GM18499 (cell line): ENCODE data around the gene CPPED1.

ENCODE experiments used
- ATAC-seq: cut with Tn5 transposase; IDR thresholded peaks from one replicate; pipeline ENCODE4 v1.9.1; 2021; ENCODE audit warnings: moderate number of reproducible peaks; ENCODE audit not compliant: insufficient read depth, unreplicated experiment

Gene CPPED1

DNA sequence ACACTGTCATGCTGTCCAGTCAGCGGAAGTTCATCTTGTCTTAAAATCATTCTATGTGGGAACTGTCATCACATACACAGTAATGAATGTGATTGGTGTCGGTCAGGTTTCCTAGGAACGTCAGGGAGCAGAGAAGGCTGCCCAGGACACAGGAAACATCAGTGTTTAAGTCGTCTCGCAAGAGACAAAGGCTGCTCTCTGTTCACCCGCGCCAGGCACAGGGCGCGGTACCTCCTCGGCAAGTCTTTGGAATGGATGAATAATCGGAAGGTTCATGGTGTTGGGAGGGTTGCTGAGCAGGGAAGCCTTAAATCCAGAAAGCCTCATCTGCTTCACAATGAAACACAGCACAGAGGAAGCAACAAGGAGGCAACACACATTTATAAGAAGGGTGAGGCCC lies 148.2 kb downstream of the CPPED1 start:
- no peak for ATAC-seq

DNA sequence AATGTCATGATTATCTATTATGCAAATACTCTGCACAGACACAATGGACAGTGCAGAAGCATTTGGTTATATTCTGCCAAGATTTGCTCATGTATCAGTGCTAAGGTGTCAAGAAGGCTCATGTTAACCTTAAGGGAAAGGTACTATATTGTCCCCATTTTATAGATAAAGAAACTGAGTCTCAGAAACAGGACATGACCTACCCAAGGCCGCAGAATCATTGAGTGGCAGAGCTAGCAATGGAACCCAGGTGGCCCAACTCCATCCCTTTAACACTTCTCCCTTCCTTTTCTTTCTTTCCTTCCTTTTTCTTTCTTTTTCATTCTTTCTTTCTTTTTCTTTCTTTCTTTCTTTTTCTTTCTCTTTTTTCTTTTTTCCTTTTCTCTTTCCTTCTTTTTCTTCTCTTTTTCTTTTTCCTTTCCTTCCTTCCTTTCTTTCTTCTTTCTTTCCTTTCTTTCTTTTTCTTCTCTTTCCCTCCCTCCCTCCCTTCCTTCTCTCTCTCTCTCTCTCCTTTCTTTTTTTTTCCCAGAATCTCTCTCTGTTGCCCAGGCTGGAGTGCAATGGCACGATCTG lies 149.8 kb downstream of the CPPED1 start:
- no peak for ATAC-seq

DNA sequence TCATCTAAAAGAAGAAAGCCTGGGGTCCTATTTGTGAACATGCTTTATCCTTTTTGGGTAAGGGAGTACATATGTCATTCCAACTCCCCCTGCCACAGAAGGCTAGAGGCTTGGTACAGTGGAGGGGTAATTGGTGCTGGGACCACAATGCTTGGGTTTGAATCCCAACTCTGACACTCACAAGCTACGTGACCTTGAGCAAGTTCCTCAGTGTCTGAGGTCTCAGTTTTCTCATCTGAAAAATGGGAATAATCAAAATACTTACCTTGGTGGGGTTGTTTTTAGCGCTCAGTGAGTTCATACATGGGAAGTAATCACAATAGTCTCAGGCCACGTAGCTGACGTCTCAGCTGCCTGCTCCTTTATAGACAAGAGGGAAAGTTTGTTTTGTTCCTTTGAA lies 150.8 kb downstream of the CPPED1 start:
- ATAC-seq: no peak

DNA sequence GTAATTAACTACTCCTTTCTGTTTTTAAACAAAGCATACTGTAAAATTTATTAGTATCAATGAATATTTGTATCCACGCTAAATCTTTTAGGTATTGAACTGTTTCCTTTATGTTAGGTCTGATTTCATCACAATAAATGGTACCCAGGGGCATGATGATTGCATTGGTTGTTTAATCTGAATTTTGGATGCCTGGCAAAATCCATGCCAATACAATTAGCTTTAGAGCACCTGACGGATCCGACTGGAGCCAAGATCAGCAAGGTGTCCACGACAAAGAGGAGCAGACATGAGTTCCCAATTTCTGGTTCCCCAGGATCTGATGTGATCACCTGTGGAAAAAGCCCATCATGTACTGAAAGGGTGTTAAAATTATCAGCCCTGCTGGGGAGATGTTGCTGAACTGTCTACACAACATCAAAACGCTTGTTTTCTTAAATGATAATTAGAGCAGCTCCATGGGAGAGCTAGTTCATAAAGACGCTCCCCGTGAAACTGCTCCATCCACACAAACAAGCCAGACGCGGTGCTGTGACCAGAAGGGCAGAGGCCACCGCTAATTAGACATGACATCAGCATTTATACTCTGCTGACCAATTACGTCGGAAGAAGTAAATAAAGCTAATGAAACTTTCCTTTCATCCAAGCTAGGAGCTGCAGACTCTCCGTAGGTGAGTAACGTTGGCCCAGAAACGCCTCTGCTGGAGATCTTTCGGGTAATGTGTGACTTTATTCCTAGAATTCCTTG lies 151.7 kb downstream of the CPPED1 start:
- no peak for ATAC-seq

DNA sequence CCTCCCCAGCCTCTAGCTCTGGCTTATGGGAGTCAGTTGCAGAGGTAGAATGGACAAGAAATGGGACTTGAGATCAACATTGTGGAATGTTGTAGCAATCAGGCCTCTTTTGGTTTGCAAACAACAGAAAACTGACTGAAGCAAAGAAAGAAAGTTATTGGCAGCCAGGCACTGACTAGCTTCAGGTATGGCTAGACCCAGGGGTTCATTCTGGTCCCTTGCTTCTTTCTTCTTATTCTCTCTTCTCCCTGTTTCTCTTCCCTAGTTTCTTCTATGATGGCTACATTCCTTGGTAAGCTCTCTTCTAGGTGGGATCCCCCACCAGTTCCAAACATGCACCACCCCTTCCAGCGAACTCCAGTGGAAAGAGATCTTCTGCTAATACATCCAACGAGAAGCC lies 154.3 kb downstream of the CPPED1 start:
- no peak for ATAC-seq

DNA sequence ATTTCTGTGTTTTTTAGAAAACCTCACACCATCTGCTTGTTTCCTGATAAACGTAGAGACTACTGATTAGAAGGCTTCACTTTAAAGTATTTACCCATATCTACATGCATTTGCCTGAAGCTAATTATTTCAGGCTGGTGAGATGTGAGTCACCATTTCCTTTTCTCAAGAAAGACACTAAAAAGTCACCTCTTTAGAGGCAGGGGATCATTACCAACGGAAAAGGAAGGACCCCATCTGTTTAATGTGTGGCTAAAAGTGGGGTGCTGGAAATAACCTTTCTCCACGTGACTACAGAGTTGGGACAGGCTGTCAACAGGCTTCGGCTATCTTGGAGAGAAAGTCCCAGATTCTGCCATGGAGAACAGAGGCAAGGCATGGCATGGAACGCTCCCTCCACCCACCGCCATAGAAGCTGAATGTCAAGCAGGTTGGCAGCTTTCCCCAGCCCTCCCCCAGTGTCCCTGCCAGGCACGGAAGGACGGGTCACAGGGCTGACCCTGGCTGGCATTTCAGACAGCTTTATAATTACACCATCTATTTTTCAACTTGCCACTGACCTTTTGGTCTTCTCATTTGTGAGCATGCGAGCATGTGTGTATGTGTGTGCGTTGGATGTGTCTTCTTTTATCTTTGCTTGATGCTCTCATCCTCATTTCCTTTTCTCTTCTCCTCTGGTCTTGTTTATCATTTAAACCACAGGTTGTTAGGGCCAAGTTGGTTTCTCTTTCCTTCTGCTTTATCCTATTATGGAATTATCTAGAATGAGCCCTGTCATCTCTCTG lies 157.0 kb downstream of the CPPED1 start:
- ATAC-seq: no peak

DNA sequence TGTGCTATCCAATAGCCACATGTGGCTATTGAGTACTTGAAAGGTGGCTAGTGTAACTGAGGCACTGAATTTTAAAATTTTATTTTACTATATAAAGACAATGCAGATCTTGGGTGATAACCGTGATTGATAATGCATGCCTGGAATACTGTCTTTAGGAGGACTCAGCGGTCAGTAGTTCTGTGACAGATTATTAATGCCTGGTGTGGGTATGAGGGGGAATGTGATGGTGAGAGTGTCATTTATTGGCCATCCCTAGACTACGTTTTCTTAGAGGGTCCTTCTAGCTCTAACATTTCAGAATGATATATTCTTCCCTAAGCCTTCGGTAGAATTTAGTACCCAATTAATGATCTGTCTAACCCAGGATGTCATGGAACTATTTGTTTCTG lies 157.6 kb downstream of the CPPED1 start:
- ATAC-seq: no peak

DNA sequence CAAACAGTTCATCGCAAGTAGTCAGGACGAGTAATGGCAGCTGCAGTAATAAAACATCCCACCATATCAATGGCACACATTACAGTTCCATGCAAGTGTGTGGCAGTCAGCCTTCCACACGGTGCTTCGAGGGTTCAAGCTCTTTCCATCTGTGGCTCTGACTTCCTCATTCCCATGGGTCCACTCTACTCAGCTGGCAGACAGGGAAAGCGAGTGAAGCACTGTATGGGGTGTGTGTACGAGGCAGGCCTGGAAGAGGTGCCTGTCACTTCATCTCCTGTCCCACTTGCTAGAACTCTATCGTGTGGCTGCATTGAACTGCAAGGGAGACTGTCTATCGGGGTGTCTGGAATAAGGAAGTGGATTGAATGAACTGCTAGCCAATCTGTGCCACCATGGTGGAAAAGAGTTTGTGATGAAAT lies 160.6 kb downstream of the CPPED1 start:
- ATAC-seq: no peak

DNA sequence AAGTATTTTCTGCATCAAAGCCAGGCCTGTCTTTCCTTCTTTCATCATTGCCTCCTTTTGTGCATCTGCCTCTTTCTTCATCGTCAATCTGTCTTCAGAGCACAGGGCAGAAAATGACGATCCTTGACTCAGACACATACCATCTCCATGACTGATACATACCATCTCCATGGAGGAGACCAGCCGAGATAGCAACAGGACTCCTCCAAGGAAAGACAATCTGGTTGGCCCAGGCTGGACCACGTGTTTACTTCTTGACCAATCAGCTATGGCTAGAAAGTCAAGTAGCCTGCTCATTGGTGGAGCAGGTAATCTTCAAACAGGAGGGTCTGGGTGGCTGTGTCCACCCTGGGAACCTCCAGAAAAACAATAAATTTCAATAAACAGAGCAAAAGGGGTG lies 164.6 kb downstream of the CPPED1 start:
- ATAC-seq: no peak

DNA sequence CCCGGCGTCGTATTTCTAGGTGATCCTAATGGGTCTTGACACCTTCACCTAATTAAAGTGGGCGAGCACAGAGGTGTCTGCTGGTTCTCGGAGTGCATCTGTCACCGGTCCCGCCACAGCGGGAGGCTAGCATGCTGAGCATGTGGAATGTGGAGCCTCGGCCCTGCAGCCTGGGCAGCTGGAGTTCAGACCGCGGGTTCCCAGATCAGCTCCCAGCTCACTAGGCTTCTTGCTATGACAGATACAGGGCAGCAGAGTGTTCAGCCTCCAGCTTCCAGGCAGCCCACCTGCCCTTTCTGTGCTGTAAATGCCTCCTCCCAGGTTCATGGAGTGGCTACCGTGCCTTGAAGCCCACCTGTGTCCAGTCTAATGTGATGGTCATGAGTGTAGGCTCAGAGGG lies 166.7 kb downstream of the CPPED1 start:
- no peak for ATAC-seq

DNA sequence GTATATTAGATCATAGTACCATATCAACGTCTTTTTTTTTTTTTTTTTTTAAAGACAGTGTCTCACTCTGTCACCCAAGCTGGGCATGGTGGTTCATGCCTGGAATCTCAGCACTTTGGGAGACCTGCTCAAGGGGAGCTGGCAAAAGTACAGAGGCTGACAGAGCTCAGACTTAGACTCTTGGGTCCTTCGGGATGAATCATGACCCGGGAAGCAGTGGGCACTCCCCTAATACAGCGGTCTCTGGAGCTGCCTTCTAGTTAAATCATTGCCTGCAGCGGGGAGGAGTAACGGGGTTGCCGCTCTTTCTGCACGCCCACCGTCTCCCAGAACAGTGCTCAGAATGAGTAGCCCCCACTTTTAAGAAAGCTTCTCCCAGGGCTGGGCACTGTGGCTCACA lies 174.4 kb downstream of the CPPED1 start:
- ATAC-seq: no peak

DNA sequence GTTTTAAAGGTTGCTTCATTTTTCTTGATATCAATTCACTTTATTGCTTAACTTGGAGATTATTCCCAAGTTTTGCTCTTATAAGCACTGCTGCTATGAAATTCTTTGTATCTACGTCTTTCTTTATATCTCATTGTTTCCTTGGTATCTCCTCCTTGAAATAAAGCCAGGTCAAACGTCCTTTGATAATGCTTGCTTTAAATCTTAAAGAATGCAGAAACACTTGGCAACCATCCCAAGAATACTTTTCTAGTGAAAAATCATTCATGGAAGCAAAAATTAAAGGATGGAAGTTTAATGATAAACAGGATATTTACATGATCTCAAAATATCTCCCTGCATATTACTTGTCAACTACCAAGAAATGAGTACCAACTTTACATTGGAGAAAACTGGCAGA lies 175.2 kb downstream of the CPPED1 start:
- ATAC-seq: no peak

DNA sequence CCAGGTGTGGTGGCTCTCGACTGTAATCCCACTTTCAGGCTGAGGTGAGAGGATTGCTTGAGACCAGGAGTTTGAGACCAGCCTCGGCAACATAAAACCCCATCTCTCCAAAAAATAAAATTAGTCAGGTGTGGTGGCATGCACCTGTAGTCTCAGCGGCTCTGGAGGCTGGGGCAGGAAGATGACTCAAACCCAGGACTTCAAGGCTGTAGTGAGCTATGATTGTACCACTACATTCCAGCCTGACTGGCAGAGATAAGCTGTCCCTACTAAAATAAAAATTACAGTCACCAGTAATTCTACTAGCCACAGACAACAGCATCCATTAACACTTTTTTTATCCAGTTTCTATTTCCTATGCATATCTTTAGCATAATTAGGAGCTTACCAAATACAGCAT lies 176.3 kb downstream of the CPPED1 start:
- no peak for ATAC-seq

DNA sequence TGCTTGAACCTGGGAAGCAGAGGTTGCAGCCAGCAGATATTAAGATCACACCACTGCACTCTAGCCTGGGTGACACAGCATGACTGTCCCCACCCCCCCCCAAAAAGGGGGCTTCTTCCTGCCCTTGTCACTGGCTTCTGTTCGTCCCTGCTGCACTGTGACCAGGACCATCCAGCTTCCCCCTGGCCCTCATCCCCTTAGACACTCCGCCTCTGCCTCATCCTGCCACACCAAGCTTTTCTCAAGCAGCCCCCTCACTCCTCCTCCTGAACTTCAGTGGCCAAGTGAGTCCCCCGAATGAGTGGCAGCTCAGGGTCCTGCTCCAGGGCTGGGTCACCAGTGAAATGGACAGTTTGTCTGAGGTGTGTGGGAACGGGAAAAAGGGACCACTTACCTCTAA lies 177.3 kb downstream of the CPPED1 start:
- no peak for ATAC-seq

DNA sequence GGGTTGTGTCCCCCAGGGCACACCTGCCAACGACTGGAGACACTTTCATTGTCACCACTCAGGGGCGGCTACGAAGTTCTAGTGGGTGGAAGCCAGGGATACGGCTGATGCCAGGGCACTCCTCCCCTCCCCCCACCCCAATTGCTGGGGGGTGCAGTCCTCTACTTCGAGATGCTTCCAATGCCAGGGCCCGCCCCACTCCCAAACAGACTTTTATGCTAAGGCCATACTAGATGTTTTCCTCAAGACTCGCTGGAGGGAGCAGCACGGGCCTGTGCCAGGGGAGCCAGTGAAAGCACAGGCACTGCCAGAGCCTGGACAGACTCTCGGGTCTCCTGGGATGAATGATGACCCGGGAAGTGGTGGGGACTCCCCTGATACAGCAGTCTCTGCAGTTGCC lies 178.0 kb downstream of the CPPED1 start:
- ATAC-seq: no peak

DNA sequence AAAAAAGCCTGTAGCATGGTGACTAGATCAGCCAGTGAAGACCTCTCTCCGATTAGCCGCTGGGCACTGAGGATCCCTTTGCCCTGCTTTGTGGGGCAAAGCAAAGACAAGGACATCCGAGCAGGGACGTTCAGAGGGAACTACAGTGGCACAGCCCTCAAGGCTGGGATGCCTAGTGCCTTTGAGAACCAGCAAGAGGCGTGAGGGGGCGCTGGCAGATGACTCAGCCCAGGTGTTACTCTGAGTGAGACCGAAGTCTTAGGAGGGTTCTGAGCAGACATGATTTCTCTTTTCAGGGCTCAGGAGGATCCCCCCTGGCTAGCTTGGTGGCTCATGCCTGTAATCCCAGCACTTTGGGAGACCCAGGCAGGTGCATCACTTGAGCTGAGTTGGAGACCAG lies 178.6 kb downstream of the CPPED1 start:
- no peak for ATAC-seq

DNA sequence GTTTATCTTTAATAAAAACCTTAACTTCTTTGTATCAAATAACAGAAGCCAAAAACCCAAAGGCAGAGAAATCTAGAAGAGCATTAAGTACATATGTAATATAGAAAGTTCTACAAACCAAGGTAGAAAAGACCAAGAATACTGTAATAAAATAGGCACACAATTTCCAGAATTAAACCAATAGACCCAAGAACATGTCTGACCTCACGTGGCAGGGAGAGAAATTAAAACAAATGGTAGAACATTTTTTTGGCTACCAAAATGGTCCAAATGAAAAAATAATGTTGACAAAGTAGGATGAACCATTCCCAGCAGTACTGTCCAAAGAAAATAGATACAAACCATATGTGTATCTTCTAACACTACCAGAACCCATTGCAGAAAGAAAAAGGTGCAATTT lies 183.5 kb downstream of the CPPED1 start:
- no peak for ATAC-seq

DNA sequence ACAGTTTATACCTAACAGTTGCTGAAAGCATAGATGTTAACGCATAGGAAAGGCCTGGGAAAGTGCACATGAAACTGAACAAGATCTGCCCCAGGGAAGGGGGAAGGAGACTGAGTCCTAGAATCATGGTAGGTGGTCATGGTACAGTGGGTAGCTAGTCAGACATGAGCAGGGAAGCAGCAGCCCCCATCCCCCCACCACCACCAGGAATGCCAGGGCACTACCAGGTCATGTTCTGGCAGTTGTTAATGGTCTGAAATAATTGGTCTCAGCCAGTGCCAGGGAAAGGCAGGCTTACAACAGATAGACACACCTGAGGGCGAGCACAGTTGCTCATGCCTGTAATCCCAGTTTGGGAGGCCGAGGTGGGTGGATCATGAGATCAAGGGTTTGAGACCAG lies 185.2 kb downstream of the CPPED1 start:
- no peak for ATAC-seq

DNA sequence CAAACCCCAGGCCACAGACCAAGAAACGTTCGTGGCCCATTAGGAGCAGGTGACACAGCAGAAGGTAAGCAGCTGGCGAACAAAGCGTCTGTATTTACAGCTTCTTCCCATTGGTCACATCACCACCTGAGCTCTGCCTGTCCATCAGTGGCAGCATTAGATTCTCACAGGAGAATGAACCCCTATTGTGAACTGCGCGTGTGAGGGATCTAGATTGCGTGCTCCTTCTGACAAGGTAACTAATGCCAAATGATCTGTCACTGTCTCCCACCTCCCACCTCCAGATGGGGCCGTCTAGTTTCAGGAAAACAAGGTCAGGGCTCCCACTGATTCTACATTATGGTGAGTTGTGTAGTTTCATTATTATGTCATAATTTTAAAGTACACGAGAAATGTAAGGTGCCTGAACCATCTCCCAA lies 186.3 kb downstream of the CPPED1 start:
- ATAC-seq: no peak

DNA sequence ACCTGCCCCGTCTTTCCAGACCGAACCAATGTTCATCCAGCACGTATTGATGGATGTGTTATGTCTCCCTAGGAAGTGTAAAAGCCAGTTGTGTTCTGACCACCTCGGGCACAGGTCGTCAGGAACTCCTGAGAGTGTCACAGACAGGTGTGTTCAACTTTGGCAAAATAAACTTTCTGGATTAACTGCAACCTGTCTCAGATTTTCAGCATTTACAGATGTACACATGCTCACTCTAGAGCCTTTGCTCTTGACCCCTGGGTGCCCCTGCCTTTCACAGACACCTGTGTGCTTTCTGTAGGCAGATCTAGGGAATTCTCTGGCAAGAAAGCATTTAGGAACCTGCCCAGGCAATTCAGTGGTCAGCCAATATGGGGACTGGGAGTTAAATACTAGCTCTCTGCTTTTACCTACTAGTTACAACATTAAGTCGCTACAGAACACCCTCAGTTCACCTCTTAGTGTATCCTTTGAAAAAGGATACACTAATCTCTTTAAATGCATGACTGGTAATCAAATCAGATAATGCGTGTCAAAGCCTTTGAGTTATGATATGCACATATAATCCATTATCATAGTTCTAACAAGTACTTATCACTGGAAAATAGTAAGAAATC lies 188.9 kb downstream of the CPPED1 start:
- ATAC-seq: no peak

DNA sequence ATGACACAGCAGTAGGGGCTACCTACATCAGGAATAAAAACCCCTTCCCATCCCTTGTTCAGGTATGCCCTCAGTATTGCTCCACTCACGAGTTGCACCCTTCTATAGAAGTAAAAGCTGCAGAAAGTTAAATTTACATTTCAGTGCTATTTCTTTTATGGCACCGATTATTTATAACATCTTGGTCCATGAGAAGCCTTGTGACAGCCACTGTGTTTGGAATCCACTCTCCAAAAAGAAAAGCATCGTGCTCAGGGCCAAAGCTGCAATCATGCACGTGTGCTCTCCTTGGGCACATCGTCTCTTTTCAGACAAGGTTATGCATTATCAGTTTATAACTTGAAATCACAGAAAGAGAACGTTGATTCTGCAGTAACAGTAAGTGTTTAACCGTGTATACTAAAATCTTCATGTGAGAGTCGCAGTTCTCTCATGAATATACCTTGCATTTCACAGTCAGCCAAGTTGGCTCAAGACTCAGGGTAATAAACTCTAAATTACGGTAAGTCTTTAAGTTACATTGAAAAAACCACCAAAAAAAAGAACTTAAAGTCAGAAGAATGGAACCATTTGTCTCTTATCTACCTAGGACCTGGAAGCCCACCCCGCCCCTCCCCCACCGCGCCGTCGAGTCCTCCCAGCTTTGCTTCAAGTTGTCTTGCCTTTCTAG lies 189.6 kb downstream of the CPPED1 start:
- ATAC-seq: no peak
